VCaP (cell line): ENCODE results near the gene MEIS2.

Source experiments
- H3K27ac ChIP-seq: fragments of 450-650 bp; 2 replicates; pipeline ENCODE4 v1.5.1; 2017
- TF ChIP-seq, protein P1 (sequence below): fragments of 450-650 bp; conservative IDR thresholded peaks from 2 replicates; pipeline ENCODE4 v1.5.1; 2017; ENCODE audit warnings: mild to moderate bottlenecking, moderate library complexity

Gene MEIS2

GRCh38 chr15:36960179-36960946 is 140.0 kb downstream of the MEIS2 start:
- H3K27ac ChIP-seq, result no peak overlapping the region
- TF ChIP-seq, protein P1, sequence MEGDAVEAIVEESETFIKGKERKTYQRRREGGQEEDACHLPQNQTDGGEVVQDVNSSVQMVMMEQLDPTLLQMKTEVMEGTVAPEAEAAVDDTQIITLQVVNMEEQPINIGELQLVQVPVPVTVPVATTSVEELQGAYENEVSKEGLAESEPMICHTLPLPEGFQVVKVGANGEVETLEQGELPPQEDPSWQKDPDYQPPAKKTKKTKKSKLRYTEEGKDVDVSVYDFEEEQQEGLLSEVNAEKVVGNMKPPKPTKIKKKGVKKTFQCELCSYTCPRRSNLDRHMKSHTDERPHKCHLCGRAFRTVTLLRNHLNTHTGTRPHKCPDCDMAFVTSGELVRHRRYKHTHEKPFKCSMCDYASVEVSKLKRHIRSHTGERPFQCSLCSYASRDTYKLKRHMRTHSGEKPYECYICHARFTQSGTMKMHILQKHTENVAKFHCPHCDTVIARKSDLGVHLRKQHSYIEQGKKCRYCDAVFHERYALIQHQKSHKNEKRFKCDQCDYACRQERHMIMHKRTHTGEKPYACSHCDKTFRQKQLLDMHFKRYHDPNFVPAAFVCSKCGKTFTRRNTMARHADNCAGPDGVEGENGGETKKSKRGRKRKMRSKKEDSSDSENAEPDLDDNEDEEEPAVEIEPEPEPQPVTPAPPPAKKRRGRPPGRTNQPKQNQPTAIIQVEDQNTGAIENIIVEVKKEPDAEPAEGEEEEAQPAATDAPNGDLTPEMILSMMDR, result no peak

GRCh38 chr15:36959746-36960145 is 140.6 kb downstream of the MEIS2 start:
- no peak overlapping the region for H3K27ac ChIP-seq
- TF ChIP-seq, protein P1, result no peak

DNA sequence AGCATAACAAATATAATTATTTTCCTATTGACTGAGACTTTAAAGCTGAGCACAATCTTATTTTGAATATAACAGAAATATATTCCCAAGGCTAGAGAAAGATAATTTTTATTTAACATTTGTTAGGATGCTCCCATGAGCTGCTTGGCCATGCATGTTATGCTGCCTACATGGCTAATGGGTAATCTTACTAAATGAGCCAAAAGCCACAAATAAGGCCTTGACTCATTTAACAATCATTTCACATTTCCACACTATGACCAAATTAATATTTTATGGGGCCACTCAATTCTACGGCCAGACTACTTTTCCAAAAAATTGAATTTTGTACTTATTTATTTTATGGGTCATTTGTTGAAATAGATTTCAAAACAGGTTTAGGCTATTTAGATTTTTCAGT is 141.7 kb downstream of the MEIS2 start:
- TF ChIP-seq, protein P1, result no peak
- H3K27ac ChIP-seq, result no peak overlapping the region

DNA sequence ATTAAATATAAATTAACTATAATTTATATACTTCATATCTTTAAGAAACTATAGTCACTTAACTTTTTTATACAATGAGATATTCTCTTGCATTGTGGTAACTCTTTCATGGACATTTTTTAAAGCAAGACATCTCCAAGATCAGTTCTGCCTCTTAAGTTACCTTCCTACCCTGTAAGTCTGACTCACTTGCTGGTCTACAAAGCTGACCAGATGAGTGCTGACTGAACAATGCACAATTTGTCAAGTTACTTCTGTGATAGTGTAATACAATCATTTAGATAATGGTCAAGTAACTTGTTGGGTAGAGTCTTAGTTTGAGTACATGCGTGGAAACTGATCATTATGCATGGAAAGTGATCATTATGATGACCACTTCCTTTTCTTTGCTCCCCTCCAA is 145.9 kb downstream of the MEIS2 start:
- TF ChIP-seq, protein P1, result no peak
- H3K27ac ChIP-seq, result no peak overlapping the region

- TF ChIP-seq, protein P1, result no peak
Observed at GRCh38 chr15:36953346-36953745, 147.0 kb downstream of the MEIS2 start.

DNA sequence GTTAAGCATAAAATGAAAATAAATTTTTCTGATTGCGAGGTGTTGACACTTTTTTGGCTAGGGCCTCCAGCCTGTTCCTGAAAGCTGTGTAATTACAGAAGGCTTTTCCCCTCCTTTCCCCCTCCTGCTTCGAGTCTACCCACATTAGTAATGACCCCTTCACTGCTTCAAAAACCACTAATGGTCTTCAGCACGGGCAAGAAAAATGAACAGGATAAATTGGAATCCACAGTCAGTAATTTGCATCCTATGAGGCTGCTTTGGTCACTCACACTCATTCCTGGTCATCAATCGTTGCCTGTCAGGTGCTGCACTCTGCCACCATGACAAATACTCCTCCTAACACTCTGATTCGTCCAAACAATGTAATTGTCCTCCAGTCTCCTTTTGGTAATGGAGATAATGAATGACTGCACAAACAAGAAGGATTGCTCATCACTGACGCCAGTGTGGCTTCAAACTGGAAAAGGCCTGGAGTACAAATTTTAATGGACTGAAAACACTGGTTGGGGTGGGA is 148.6 kb downstream of the MEIS2 start:
- TF ChIP-seq, protein P1, result no peak
- H3K27ac ChIP-seq, result no peak overlapping the region

More at GRCh38 chr15:36953346-36953745, 147.0 kb downstream of the MEIS2 start:
- no peak overlapping the region for H3K27ac ChIP-seq

- TF ChIP-seq, protein P1, result no peak
Observed at GRCh38 chr15:36950371-36950770, 150.0 kb downstream of the MEIS2 start.

More at GRCh38 chr15:36950371-36950770, 150.0 kb downstream of the MEIS2 start:
- H3K27ac ChIP-seq, result no peak overlapping the region
